Adrenal gland (tissue), 5 donors: Measurements from ENCODE around the gene SULF2.

Source experiments
- POLR2A ChIP-seq, 2 donors: fragments of 450-650 bp; IDR thresholded peaks; one replicate each; pipeline ENCODE4 v1.6.1; 2017; ENCODE audit warnings: antibody characterized with exemption in 2 of 2, mild to moderate bottlenecking in 2 of 2, moderate library complexity in 1 of 2
- TF ChIP-seq, protein P1 (sequence below), 6 experiments: fragments of 450-650 bp in 4 of 6; fragments of 200-600 bp in 2 of 6; sonication (generic) in 1 of 6; IDR thresholded peaks; 1 replicate in 5 of 6; 2 replicates in 1 of 6; pipeline versions ENCODE4 v1.5.1 to v1.8.0; 2016 to 2021; ENCODE audit warnings: antibody characterized with exemption in 6 of 6, mild to moderate bottlenecking in 2 of 6, moderate library complexity in 1 of 6
- donor health status: DM: no; HTN: no; CAD: no.

DNA sequence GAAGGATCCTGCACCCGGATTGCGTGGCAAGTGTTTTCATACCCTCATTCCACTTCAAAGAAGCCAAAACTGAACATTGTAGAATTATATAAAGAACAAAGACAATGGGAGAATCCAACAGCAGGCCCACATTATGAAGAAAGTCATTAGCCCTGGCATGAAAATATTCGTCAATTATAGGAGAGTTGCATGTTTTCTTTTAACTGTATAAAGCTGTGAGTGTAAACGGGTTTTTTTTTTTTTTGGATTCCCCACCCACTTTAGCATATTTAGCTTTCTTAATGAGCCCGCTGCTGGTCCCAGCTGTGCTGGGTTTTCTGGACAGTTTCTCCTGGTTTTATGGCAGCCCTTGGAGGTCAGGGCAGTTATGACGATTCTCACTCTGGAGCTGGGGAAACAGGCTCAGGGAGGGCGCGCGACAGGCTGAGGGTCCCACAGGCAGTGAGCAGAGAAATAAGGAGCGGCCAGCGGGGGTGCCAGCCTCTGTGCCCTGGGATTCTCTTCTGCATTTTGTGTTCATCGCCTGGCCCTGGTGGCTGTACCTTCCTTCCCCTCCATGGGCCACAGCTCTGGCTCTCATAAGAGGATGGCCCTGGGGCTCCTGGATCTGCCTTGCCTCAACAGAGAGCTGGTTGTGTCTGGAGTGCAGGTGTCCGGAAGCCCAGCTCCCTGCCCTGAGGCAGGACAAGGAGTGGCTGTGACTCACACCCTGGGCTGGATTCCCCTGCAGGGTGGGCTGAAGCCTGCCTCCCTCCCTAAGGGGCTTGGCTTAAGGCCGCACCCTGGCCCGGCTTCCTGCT lies 24.1 kb upstream of the SULF2 start:
- TF ChIP-seq, protein P1, sequence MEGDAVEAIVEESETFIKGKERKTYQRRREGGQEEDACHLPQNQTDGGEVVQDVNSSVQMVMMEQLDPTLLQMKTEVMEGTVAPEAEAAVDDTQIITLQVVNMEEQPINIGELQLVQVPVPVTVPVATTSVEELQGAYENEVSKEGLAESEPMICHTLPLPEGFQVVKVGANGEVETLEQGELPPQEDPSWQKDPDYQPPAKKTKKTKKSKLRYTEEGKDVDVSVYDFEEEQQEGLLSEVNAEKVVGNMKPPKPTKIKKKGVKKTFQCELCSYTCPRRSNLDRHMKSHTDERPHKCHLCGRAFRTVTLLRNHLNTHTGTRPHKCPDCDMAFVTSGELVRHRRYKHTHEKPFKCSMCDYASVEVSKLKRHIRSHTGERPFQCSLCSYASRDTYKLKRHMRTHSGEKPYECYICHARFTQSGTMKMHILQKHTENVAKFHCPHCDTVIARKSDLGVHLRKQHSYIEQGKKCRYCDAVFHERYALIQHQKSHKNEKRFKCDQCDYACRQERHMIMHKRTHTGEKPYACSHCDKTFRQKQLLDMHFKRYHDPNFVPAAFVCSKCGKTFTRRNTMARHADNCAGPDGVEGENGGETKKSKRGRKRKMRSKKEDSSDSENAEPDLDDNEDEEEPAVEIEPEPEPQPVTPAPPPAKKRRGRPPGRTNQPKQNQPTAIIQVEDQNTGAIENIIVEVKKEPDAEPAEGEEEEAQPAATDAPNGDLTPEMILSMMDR (IDR thresholded peaks at IDR 0.05): no peak
- no peak for TF ChIP-seq POLR2A (IDR thresholded peaks at IDR 0.05)
